ENCODE measurements around the gene SLC12A8. TPM values are rescaled to one million over a fixed set of nuclear protein-coding genes. Genes with fewer than 3 reads are reported as not detected.

Gene SLC12A8
- total RNA-seq, 1 experiment from 2014 or later, result 30.7 TPM

- DNase-seq, result no peak
- Histone ChIP-seq H3K36me3 (ENCODE audit: low read depth) (peaks cover 7% of the 10 kb centered on the region; the same call in 1 of the 2 replicates), H3K27me3 (ENCODE audit: insufficient read depth, low read depth) (no peaks in the 10 kb centered on the region), H3K27ac (no peak overlapping the region), H2AFZ (no peak overlapping the region), H3K4me2 (no peak overlapping the region), H3F3A (ENCODE audit: insufficient read depth, low read depth) (peaks cover 13% of the 10 kb centered on the region; the same call in 1 of the 2 replicates), H3K4me1 (replicated peaks; ENCODE audit: insufficient read depth) (peaks cover 39% of the 10 kb centered on the region), H3K4me3 (no peak overlapping the region), H3K79me2 (ENCODE audit: low read depth) (no peaks in the 10 kb centered on the region), H3K9me3 (ENCODE audit: insufficient read depth, low read depth) (no peaks in the 10 kb centered on the region), H4K20me1 (ENCODE audit: insufficient read depth) (no peaks in the 10 kb centered on the region), H3K9me2 (ENCODE audit: insufficient read depth) (no peaks in the 10 kb centered on the region)
- CTCF ChIA-PET, result interaction anchor here (0.6 kb wide), 1 partner anchor 57 kb away, joined by 4 read pairs; no protein-coding TSS in a partner anchor
- POLR2A ChIA-PET (ENCODE audit: unreplicated experiment), result no interaction called here
- intact Hi-C loops (cut with micrococcal nuclease; ENCODE audit: unreplicated experiment), result no loop called here
- no peak for TF ChIP-seq CTCF (conservative IDR thresholded peaks at IDR 0.05)
- TF ChIP-seq EZH2 (IDR thresholded peaks at IDR 0.05; ENCODE audit: low read depth), result no peak
- BruUV-seq (replicated peaks), result no TSS peak
These were observed 103.0 kb downstream of the SLC12A8 start for GRCh38 chr3:125109536-125109925.

DNA sequence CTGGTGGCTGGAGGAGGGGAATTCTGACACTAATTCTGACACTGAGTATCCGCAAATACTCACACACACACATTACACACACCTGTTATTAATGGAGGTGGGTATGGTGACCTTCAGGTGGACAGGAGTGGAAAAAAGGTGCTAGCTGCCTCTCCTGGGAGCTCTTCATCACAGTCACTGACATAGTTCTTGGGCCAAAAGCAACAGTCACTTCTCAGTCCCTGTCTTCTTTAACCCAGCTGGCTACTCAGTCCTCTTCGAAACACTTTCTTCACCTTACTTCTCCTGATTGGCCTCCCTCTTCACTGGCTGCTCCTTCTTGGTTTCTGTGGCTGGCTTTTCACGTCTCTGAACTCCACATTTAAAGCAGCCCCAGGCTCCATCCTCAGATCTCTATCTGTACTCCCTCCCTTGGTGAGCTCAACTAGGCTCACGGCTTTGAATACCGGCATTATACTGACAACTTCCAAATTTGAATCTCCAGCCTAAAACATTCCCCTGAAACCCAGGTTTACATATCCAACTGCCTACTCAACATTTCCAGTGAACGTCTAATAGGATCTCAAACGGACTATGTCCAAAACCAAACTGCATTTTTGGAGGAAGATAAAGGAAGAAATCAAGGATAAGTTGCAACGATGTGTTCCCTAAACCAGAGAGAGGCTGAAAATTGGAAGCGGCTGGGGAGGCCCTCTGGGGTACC is 103.6 kb downstream of the SLC12A8 start:
- Histone ChIP-seq H3K4me1 (replicated peaks; ENCODE audit: insufficient read depth) (peaks cover 40% of the 10 kb centered on the region), H3K9me2 (ENCODE audit: insufficient read depth) (no peaks in the 10 kb centered on the region), H3K36me3 (ENCODE audit: low read depth) (peaks cover 7% of the 10 kb centered on the region; the same call in 1 of the 2 replicates), H3K4me3 (no peak overlapping the region), H3K79me2 (ENCODE audit: low read depth) (no peaks in the 10 kb centered on the region), H3K4me2 (no peak overlapping the region), H3K27me3 (ENCODE audit: insufficient read depth, low read depth) (no peaks in the 10 kb centered on the region), H2AFZ (no peak overlapping the region), H3K27ac (no peak overlapping the region), H4K20me1 (ENCODE audit: insufficient read depth) (no peaks in the 10 kb centered on the region), H3K9me3 (ENCODE audit: insufficient read depth, low read depth) (no peaks in the 10 kb centered on the region), H3F3A (ENCODE audit: insufficient read depth, low read depth) (peaks cover 13% of the 10 kb centered on the region; the same call in 1 of the 2 replicates)
- ChIA-PET CTCF (no interaction called here), POLR2A (ENCODE audit: unreplicated experiment) (no interaction called here)
- intact Hi-C loops (cut with micrococcal nuclease; ENCODE audit: unreplicated experiment), result no loop called here
- DNase-seq, result no peak
- TF ChIP-seq EZH2 (IDR thresholded peaks at IDR 0.05; ENCODE audit: low read depth) (no peak), CTCF (conservative IDR thresholded peaks at IDR 0.05) (no peak)
- TSS peak; percentile 36 for BruUV-seq (replicated peaks)

- H3K9me2 ChIP-seq (ENCODE audit: insufficient read depth), result no peaks in the 10 kb centered on the region
- H3K27ac ChIP-seq, result peak overlapping the region; percentile 53
- no peak overlapping the region for H3K4me2 ChIP-seq
- H3K27me3 ChIP-seq (ENCODE audit: insufficient read depth, low read depth), result no peaks in the 10 kb centered on the region
- peaks cover 40% of the 10 kb centered on the region for H3K4me1 ChIP-seq (replicated peaks; ENCODE audit: insufficient read depth)
- no peak overlapping the region for H2AFZ ChIP-seq
- no peaks in the 10 kb centered on the region for H4K20me1 ChIP-seq (ENCODE audit: insufficient read depth)
- peak in 1 of 2 experiments; percentile 60 for DNase-seq
- no peaks in the 10 kb centered on the region for H3K79me2 ChIP-seq (ENCODE audit: low read depth)
- intact Hi-C loops (cut with micrococcal nuclease; ENCODE audit: unreplicated experiment), result no loop called here
- peaks cover 13% of the 10 kb centered on the region; the same call in 1 of the 2 replicates for H3F3A ChIP-seq (ENCODE audit: insufficient read depth, low read depth)
- no peaks in the 10 kb centered on the region for H3K9me3 ChIP-seq (ENCODE audit: insufficient read depth, low read depth)
- BruUV-seq (replicated peaks), result no TSS peak
- ChIA-PET POLR2A (ENCODE audit: unreplicated experiment) (no interaction called here), CTCF (no interaction called here)
- TF ChIP-seq EZH2 (IDR thresholded peaks at IDR 0.05; ENCODE audit: low read depth) (no peak), CTCF (conservative IDR thresholded peaks at IDR 0.05) (no peak)
- H3K4me3 ChIP-seq, result no peak overlapping the region
- peaks cover 7% of the 10 kb centered on the region; the same call in 1 of the 2 replicates for H3K36me3 ChIP-seq (ENCODE audit: low read depth)
These were observed 104.5 kb downstream of the SLC12A8 start for GRCh38 chr3:125107861-125108567.

Measured in PC-9 (cell line).